MM.1S (cell line): Measurements from ENCODE around the gene NR1I3.
"Not testable (repeated sequence)": the region's sequence is repeated elsewhere in the genome, so short reads cannot be mapped to it uniquely, and the experiment has no call there.

ENCODE experiments used
- DNase-seq: peaks from one replicate; pipeline ENCODE4 v3.0.0-alpha.2; 2015
- H2AFZ ChIP-seq: fragments of 300-600 bp; sonication (generic); 2 replicates; pipeline ENCODE4 v1.6.0; 2016; ENCODE audit warnings: antibody characterized with exemption, low read length
- H3F3A ChIP-seq: fragments of 300-600 bp; sonication (generic); 2 replicates; pipeline ENCODE4 v1.6.1; 2016; ENCODE audit warnings: mild to moderate bottlenecking, antibody characterized with exemption, low read length, moderate library complexity, mixed read lengths; ENCODE audit not compliant: insufficient read depth
- H3K27ac ChIP-seq: fragments of 300-600 bp; sonication (generic); 2 replicates; pipeline ENCODE4 v1.5.1; 2016; ENCODE audit warnings: mild to moderate bottlenecking, low read length
- H3K27me3 ChIP-seq: fragments of 300-600 bp; sonication (generic); replicated peaks from 2 replicates; pipeline ENCODE4 v1.6.0; 2016; ENCODE audit warnings: low read length; ENCODE audit not compliant: insufficient read depth
- H3K36me3 ChIP-seq: fragments of 300-600 bp; sonication (generic); replicated peaks from 2 replicates; pipeline ENCODE4 v1.6.1; 2016; ENCODE audit warnings: mild to moderate bottlenecking, low read length, mixed read lengths; ENCODE audit not compliant: insufficient read depth
- H3K4me1 ChIP-seq: fragments of 300-600 bp; sonication (generic); 2 replicates; pipeline ENCODE4 v1.6.1; 2016; ENCODE audit warnings: low read length, mixed read lengths
- H3K4me2 ChIP-seq: fragments of 300-600 bp; sonication (generic); 2 replicates; pipeline ENCODE4 v1.6.0; 2016; ENCODE audit warnings: low read depth, low read length
- H3K4me3 ChIP-seq: fragments of 300-600 bp; sonication (generic); 2 replicates; pipeline ENCODE4 v1.5.1; 2016; ENCODE audit warnings: low read length, mixed read lengths
- H3K79me2 ChIP-seq: fragments of 300-600 bp; sonication (generic); 2 replicates; pipeline ENCODE4 v1.6.1; 2016; ENCODE audit warnings: mixed run types, low read length, mixed read lengths
- H3K9ac ChIP-seq: fragments of 300-600 bp; sonication (generic); 2 replicates; pipeline ENCODE4 v1.6.1; 2016; ENCODE audit warnings: low read length, mixed read lengths
- H3K9me2 ChIP-seq: fragments of 300-600 bp; sonication (generic); replicated peaks from 2 replicates; pipeline ENCODE4 v1.6.1; 2016; ENCODE audit warnings: mild to moderate bottlenecking, low read length, mixed read lengths; ENCODE audit not compliant: insufficient read depth
- H3K9me3 ChIP-seq: fragments of 300-600 bp; sonication (generic); replicated peaks from 2 replicates; pipeline ENCODE4 v1.6.1; 2016; ENCODE audit warnings: mild to moderate bottlenecking, low read length, mixed read lengths; ENCODE audit not compliant: insufficient read depth
- H4K20me1 ChIP-seq: fragments of 300-600 bp; sonication (generic); 2 replicates; pipeline ENCODE4 v1.6.1; 2016; ENCODE audit warnings: mild to moderate bottlenecking, low read length, moderate library complexity, mixed read lengths; ENCODE audit not compliant: insufficient read depth
- EZH2 ChIP-seq: fragments of 300-600 bp; sonication (generic); optimal IDR thresholded peaks from 2 replicates; pipeline ENCODE3; 2017; ENCODE audit warnings: low read depth, mild to moderate bottlenecking, antibody characterized with exemption, low read length, mixed read lengths
- EZH2phosphoT487 ChIP-seq: fragments of 300-600 bp; sonication (generic); IDR thresholded peaks from 2 replicates; pipeline ENCODE4 v1.6.1; 2018; ENCODE audit warnings: antibody characterized with exemption, low read length
- TF ChIP-seq, protein P1 (sequence below): fragments of 300-600 bp; sonication (generic); IDR thresholded peaks from 2 replicates; pipeline ENCODE4 v1.5.1; 2016; ENCODE audit warnings: antibody characterized with exemption, low read length, mixed read lengths

NR1I3 gene

GRCh38 chr1:161258439-161259344 lies 20.7 kb upstream of the NR1I3 start, which contains the start of gene PCP4L1:
Gene PCP4L1 (plus strand): TSS chr1:161258745. CDS start chr1:161258975, 230 bp downstream.
- peaks cover 14% of the 10 kb centered on the region for H3K4me1 ChIP-seq
- H3F3A ChIP-seq = no peaks in the 10 kb centered on the region
- DNase-seq = peak; percentile 34
- no peaks in the 10 kb centered on the region for H4K20me1 ChIP-seq
- H3K27ac ChIP-seq = no peak within 1 kb of the TSS
- H3K9ac ChIP-seq = no peak within 1 kb of the TSS
- no peaks in the 10 kb centered on the region for H3K9me2 ChIP-seq
- H3K4me3 ChIP-seq = peak within 1 kb of the TSS; percentile 14; the same call in 1 of the 2 replicates
- no peak within 1 kb of the TSS for H2AFZ ChIP-seq
- H3K36me3 ChIP-seq = no peaks in the 10 kb centered on the region
- H3K9me3 ChIP-seq = no peaks in the 10 kb centered on the region
- H3K4me2 ChIP-seq = peak within 1 kb of the TSS; percentile 19; the same call in 1 of the 2 replicates
- peaks cover 4% of the 10 kb centered on the region; the same call in 1 of the 2 replicates for H3K27me3 ChIP-seq
- TF ChIP-seq, protein P1, sequence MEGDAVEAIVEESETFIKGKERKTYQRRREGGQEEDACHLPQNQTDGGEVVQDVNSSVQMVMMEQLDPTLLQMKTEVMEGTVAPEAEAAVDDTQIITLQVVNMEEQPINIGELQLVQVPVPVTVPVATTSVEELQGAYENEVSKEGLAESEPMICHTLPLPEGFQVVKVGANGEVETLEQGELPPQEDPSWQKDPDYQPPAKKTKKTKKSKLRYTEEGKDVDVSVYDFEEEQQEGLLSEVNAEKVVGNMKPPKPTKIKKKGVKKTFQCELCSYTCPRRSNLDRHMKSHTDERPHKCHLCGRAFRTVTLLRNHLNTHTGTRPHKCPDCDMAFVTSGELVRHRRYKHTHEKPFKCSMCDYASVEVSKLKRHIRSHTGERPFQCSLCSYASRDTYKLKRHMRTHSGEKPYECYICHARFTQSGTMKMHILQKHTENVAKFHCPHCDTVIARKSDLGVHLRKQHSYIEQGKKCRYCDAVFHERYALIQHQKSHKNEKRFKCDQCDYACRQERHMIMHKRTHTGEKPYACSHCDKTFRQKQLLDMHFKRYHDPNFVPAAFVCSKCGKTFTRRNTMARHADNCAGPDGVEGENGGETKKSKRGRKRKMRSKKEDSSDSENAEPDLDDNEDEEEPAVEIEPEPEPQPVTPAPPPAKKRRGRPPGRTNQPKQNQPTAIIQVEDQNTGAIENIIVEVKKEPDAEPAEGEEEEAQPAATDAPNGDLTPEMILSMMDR = no peak
- TF ChIP-seq EZH2phosphoT487 (no peak), EZH2 (no peak)
- H3K79me2 ChIP-seq = no peaks in the 10 kb centered on the region

GRCh38 chr1:161257109-161257508 lies 19.1 kb upstream of the NR1I3 start:
- H3K4me2 ChIP-seq, H3K79me2 ChIP-seq, H3K36me3 ChIP-seq, H4K20me1 ChIP-seq, H3K9ac ChIP-seq, H3K4me3 ChIP-seq, DNase-seq, H3K27me3 ChIP-seq, H3F3A ChIP-seq, H3K9me3 ChIP-seq, H2AFZ ChIP-seq, H3K27ac ChIP-seq, H3K9me2 ChIP-seq: not testable (repeated sequence)
- H3K4me1 ChIP-seq = peaks cover 14% of the 10 kb centered on the region

DNA sequence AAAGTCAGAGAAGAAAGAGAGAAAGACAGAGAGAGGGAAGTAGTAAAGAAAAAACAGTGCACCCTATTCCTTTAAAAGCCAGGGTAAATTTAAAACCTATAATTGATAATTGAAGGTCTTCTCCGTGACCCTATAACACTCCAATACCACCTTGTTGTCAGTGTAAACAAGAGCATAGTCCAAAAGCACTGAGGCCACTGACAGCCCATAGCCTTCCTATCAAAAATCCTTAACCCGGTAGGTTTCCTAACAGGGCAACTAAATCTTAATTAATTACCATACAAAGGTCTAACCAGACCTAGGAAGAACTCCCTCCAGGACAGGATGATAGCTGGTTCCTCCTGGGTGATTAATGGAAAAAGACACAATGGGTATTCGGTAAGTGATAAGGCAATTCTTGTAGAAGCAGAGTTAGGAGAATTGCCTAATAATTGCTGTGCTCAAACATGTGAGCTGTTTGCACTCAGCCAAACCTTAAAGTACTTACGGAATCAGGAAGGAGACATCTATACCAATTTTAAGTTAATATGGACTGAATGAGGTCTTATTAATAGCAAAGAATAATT lies 18.0 kb upstream of the NR1I3 start:
- not testable (repeated sequence) for H3K4me3 ChIP-seq, H3K9ac ChIP-seq, H3F3A ChIP-seq, H3K4me2 ChIP-seq, H3K27me3 ChIP-seq, H3K27ac ChIP-seq, H3K9me3 ChIP-seq, H4K20me1 ChIP-seq, H3K9me2 ChIP-seq, H2AFZ ChIP-seq, DNase-seq, H3K36me3 ChIP-seq, H3K79me2 ChIP-seq
- H3K4me1 ChIP-seq = peaks cover 11% of the 10 kb centered on the region

DNA sequence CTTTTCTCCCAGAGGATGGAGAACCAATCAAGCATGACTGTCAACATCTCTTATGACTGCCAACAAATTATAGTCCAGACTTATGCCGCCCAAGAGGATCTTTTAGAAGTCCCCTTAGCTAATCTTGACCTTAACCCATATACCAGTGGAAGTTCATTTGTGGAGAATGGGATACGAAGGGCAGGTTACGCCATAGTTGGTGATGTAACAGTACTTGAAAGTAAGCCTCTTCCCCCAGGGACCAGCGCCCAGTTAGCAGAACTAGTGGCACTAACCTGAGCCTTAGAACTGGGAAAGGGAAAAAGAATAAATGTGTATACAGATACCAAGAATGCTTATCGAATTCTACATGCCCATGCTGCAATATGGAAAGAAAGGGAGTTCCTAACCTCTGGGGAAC lies 17.3 kb upstream of the NR1I3 start:
- not testable (repeated sequence) for H3F3A ChIP-seq, H3K27me3 ChIP-seq, H3K79me2 ChIP-seq, H4K20me1 ChIP-seq, H3K4me1 ChIP-seq, H3K36me3 ChIP-seq, H3K4me3 ChIP-seq, H2AFZ ChIP-seq, DNase-seq, H3K4me2 ChIP-seq, H3K9ac ChIP-seq, H3K9me3 ChIP-seq, H3K9me2 ChIP-seq, H3K27ac ChIP-seq
